GM21619 (cell line): ENCODE measurements around the gene HK1.
"Not testable (repeated sequence)": the region's sequence is repeated elsewhere in the genome, so short reads cannot be mapped to it uniquely, and the experiment has no call there.

Source experiments
- ATAC-seq: cut with Tn5 transposase; IDR thresholded peaks from one replicate; pipeline ENCODE4 v1.9.1; 2021; ENCODE audit not compliant: unreplicated experiment

HK1 gene

GRCh38 chr10:69327463-69328379 lies 49.4 kb downstream of the HK1 start:
- peak; percentile 80 for ATAC-seq

DNA sequence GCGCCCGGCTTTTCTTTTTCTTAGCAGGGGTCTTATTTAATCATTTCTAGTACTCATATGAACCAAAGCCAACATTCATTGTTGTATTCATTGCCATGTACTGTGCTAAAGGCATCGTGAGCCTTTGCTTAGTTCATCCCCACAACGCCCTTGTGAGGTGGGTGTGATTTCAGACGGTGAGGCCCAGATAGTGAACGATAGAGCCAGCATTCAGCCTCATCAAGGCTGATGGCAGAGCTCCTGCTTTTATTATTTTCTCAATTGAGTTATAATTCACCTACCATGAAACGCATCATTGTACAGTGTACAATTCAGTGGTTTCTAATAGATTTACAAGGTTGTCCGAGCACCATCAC lies 50.1 kb downstream of the HK1 start:
- no peak for ATAC-seq

DNA sequence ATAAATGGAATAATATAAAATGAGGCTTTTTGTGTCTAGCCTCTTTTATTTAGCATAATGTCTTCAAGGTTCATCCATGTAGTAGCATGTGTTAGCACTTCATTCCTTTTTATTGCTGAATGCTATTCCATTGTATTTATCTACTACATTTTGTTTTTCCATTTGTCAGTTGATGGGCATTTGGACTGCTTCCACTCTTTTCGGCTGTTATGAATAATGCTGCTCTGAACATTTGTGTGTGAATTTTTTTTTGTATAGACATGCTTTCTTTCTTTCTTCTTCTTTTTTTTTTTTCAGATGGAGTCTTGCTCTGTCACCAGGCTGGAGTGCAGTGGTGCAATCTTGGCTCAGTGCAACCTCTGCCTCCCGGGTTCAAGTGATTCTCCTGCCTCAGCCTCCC lies 50.6 kb downstream of the HK1 start:
- ATAC-seq: not testable (repeated sequence)

DNA sequence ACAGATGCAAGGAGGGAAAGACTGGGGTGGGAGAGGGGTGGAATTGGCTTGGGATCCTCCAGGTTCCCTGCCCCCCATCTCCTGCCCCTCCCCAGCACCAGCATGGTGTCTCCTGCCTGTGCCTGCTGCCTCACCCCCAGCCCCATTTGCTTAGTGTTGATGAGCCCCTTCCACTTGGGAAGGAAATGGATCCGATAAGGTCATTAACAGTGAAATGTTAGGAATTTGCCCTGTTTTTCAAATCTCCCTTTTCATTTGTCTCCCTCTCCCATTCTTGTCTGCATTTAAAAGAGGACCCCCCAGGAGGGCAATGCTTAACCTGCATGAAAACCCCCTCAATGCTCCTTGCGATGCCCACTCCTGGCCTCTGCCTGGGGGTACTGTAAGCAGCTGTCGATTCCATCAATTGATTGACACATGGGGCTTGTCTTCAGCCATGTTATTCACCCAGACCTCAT lies 51.5 kb downstream of the HK1 start:
- no peak for ATAC-seq

DNA sequence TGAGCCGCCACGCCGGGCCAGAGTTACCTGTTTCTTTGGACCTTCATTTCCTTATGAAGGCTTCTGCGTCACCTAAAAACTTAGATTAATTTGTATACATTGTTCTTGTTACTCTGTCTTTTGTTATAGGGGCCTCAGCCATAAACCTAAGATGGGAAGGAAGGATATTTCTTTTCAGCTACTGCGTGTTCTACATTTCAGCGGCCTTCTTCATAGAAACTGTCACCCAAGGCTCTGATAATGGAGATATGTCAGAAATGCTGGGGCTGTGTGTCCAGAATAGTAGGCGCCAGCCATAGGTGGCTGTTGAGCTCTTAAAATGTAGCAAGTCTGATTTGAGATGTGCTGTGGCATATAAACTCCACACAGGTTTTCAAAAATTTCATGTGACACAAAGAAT lies 52.9 kb downstream of the HK1 start:
- no peak for ATAC-seq

GRCh38 chr10:69332278-69333010 lies 54.1 kb downstream of the HK1 start:
- no peak for ATAC-seq

GRCh38 chr10:69333205-69333604 lies 54.9 kb downstream of the HK1 start:
- no peak for ATAC-seq

- not testable (repeated sequence) for ATAC-seq
Observed at GRCh38 chr10:69333865-69334301, 55.6 kb downstream of the HK1 start.

DNA sequence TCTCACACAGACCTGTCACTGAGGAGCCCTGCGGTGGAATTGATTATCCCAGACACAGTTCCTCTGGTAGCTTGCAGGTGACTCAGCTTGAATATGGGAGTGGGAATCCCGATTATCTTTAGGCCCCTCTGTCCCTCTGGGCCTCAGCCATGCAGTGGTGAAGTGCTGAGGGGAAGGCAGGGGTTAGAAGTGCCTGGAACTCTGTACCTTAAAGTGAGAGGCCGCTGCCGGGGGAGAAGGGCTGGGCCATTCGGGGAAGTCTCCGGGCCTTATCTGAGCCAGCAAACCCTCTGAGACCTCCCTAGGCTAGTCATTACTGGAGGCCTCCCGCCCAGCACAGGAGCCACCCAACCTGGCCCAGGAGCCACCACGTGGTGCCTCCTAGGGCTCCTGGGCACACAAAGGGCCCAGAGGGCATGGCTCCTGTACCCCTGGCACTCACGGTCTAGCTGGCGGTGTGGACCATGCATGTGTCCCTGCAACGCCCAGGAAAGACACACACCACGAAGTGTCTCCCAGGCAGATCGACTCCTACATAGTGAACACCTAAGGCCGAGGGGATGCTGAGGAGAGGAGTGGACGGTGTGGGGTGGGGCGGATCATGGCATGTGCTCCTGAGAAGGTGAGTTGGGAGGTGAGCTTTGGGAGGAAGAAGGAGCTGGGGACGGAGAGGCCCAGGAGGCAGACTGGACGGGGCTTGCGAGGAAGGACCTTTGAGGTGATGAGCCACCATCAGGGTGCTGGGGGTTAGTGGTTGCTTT lies 56.2 kb downstream of the HK1 start:
- no peak for ATAC-seq

DNA sequence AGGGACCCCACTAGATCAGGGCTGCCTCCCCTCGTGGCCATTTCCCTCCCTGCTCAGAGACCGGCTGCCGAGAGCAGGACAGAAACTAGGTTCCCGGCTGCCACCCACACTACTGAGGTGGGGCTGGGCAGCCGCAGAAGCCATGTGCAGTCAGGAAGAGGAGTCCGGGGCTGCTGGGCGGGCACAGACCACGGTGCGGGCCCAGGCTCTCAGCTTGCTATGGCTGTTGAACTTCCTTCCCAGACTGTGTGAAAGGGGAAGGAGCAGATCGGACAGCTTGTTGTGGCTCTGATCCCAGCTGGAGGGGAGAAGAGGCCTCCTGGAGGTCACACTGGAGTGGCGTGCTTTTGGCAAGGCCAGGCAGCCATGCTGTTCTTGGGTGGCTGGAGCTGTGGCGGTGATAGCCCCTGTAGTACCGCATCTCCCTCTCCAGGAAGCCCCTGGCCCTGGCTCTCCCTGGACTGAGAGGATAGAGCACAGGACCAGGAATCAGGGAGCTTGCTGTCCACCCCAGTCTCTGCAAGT lies 56.8 kb downstream of the HK1 start:
- no peak for ATAC-seq

DNA sequence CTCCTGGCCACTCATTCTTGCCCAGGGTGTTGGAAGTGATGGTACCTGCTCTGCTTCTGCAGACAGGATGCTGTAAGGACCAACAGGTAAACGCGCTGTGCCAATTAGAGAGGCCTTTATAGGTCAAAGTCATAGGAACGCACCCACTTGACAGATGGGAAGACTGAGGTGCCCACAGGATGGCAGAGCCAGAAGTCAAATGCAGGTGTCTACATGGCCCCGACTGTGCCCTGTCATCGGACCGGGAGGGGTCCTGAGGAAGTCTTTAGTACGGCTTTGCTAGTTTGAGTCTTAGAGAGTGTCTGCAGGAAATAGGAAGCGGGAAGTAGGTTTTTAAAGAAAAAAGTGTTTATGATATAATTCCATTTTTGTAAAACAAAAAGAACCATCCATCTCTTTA lies 57.3 kb downstream of the HK1 start:
- ATAC-seq: no peak

GRCh38 chr10:69336952-69337295 lies 58.6 kb downstream of the HK1 start:
- ATAC-seq: no peak

DNA sequence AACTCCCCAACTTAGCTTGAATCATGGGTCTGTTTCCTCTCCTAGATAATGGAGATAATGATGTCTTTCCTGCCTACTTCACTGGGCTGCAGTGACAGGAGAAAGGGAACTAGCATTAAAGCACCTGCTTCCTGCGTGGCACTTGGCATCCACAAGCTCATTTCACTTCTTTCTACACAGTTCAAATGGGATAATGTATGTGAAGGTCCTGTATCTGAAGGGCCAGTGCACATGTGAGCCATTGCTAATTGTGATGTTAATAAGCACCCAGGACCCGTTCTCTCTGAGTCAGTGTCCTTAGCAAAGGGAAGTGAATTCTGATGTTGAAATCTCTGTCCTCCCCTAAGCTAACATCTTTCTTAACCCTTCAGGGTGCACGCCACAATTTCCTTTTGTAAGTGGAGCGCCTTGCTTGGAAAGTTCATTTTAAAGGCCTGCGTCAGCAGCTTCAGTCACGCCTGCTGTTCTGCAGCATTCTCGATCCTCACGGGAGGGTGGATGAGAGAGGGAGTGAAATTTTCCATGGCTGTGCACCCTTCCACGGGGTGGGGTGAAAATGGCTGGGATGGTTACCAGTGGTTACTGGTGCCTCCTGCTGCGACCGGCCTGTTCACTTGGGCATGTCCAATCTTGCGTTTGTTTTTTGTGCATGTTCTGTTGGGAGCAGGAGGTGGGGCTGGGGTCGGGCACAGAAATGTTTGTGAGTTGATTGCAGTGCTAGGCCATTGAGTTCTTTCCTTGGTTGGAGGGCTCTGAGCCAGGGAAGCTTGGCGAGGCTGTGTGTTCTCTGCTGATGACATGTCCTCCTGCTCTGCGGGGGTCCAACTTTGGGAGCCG lies 59.2 kb downstream of the HK1 start:
- no peak for ATAC-seq

DNA sequence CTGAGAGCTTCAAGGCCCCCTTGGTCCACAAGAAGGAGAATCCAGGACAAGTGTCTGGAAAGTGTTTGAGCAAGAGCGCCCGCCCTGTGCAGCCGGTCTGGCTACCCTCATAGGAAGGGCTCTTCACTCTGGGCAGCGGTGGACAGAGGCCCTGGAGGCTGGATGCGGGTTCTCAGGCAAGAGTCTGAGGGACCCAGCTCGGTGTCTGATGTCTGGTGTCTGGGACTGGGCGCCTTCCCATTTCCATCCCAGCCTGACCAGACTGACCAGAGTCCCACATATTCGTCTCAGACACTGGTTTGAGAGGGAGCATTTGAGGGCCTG lies 59.8 kb downstream of the HK1 start:
- ATAC-seq: no peak

DNA sequence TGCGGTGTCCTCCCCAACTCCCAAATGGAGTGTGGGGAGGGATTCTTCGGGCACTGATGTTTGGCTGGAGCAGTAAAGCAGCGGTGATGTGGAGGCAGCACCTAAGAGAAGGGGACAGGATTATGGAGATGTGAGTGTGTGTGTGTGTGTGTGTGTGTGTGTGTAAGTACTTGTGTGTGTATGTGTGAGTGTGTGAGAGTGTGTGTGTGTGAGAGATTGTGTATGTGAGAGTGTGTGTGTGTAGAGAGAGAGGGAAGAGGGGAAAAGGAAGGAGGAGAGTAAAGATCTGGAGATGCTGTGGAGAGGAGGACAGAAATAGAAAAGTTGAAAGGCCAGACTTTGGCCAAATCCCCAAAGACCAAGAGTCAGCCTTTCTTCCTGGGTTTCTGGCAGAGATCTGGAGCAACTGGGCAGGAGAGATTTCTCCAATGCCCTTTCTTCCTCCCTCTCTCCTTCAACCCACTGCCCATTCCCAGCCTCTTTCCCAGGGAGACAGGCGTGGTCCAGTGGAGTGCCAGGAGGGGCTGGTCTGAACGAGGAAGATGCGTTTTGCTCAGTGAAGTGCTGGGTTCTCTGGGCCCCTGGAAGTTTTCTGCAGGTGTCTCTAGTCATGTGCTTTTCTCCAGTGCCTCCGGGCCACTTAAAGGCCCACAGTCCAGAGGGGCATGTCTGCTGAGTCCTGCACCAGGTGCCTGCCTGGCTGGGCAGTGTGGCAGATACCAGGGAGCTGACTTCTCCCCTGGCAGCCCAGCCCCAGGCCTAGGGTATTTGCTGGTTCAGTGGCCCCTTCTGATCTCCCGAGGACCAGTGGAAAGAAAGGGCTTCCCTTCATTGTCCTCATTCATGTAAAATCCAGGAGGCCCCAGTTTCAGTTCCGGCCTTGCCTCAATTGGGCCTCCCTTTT lies 60.5 kb downstream of the HK1 start:
- ATAC-seq: no peak

DNA sequence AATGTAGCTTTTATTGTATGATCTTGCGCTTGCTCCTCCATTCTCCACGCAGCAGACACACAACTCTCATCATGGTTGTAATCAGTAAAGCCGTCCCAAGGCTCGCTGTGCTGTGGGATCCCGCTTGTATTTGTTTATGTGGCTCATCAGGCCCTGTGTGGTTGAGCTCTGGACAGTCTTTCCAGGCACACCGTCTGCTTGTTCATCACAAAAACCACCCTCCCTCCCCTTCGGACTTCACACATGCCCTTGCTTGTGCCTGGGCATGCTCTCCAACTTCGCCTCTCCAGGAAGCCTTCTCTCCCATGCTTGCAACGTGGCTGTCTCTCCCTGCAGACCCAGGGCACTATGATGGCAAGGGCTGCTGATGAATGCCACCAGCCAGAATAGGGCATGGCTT lies 62.4 kb downstream of the HK1 start:
- ATAC-seq: no peak

DNA sequence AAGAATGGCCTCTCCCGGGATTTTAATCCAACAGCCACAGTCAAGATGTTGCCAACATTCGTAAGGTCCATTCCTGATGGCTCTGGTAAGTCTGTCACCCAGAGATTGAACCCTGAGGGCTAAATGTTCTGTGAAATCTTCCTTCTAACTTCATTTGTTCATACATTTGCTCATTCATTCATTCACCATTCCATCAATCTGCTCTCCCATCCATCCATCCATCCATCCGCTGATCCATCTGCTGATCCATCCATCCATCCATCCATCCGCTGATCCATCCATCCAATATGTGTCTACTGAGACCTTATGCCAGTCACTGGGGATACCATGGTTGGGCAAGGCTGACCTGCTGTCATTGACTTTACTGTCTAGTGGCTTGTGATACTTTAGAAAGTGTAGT lies 65.6 kb downstream of the HK1 start:
- no peak for ATAC-seq

DNA sequence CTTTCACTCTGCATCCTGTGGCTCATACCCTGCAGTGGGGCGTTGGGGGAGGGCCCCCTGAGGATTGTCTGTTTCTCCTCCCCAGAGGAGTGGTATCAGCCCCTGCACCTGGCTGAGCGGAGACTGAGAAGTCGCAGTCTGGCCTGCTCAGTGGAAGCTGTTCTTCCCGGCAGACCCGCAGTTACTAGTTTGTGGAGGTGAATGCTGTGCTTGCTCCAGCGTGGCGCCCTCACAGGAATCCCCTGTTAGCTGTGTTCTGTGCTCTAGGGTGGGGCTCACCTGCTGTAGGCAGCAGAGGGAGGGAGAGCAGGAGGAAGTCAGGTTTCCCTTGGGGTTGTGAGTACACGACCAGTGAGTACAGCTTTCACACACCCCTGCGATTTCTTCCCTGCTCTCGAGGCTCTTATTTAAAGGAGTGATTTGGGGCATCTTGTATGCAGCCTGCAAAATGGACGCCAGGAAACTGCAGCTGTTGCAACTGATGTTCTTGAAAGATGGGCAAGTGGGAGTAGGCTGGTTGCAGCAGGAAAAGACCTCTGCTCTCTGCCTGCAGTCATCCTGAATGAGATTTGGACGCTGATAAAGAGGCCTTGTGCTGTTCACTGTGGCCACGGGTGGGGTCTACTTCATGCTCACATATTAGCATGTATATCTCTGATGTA lies 66.4 kb downstream of the HK1 start:
- ATAC-seq: peak; percentile 67

- no peak for ATAC-seq
Observed at GRCh38 chr10:69345402-69345801, 67.1 kb downstream of the HK1 start.
